Tibial artery (tissue), 4 donors: Measurements from ENCODE around the gene ALMS1.

ENCODE experiments used
- DNase-seq, 2 donors: peaks; one replicate each; pipeline ENCODE4 v3.0.0-alpha.2; 2019
- H3K27ac ChIP-seq, 2 donors: fragments of 200-600 bp; sonication (generic) in 1 of 2; 1 replicate in 1 of 2; 2 replicates in 1 of 2; pipeline ENCODE4 v1.5.1; 2018 to 2019; ENCODE audit warnings: mild to moderate bottlenecking in 1 of 2
- H3K27me3 ChIP-seq, 2 donors: fragments of 200-600 bp; sonication (generic) in 1 of 2; one replicate each; pipeline versions ENCODE4 v1.5.1 to v1.6.0; 2016 to 2019
- H3K36me3 ChIP-seq, 3 donors: fragments of 200-600 bp; sonication (generic) in 2 of 3; one replicate each; pipeline ENCODE4 v1.5.1; 2016 to 2019; ENCODE audit warnings: mild to moderate bottlenecking in 2 of 3
- H3K4me1 ChIP-seq, 4 donors: fragments of 200-600 bp; sonication (generic) in 2 of 4; 1 replicate in 3 of 4; 2 replicates in 1 of 4; pipeline ENCODE4 v1.5.1; 2016 to 2019
- H3K4me3 ChIP-seq, 2 donors: fragments of 200-600 bp; sonication (generic) in 1 of 2; 1 replicate in 1 of 2; 2 replicates in 1 of 2; pipeline ENCODE4 v1.5.1; 2018 to 2019; ENCODE audit warnings: mild to moderate bottlenecking in 2 of 2
- H3K9me3 ChIP-seq, 3 donors: fragments of 200-600 bp; sonication (generic) in 1 of 3; one replicate each; pipeline ENCODE4 v1.5.1; 2016 to 2019
- CTCF ChIP-seq, 2 experiments: fragments of 200-600 bp in 1 of 2; fragments of 450-650 bp in 1 of 2; IDR thresholded peaks; one replicate each; pipeline ENCODE4 v1.5.1; 2017 to 2019; ENCODE audit warnings: antibody characterized with exemption in 2 of 2, mild to moderate bottlenecking in 1 of 2, moderate library complexity in 1 of 2
- intact Hi-C: fragments of 100-400 bp; cut with DNase I; formaldehyde crosslinking; loops from one replicate; pipeline ENCODE4 v1.15.0; 2023; ENCODE audit warnings: low total_unique reads

ALMS1 gene

DNA sequence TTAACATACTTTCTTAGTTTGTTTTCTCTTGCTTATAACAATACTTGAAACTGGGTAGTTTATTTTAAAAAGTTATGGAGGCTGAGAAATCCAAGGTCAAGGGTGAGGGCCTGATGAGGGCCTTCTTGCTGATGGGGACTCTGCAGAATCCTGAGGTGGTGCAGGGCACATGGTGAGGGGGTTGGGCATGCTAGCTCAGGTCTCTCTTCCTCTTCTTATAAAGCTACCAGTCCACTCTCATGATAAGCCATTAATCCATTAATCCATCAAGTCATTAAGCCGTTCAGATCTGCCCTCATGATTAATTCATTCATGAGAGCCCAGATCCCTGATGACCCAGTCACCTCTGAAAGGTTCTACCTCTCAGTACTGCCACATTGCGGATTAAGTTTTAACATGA lies 21.4 kb downstream of the ALMS1 start:
- Histone ChIP-seq H3K4me1 (peaks cover 0 to 13% (median 3%) of the 10 kb centered on the region in 4 donors), H3K27me3 (no peaks in the 10 kb centered on the region), H3K4me3 (no peak overlapping the region), H3K36me3 (peaks cover 0 to 6% (median 0%) of the 10 kb centered on the region in 3 donors), H3K9me3 (peaks cover 0 to 21% (median 0%) of the 10 kb centered on the region in 3 donors), H3K27ac (no peak overlapping the region)
- DNase-seq, result no peak
- intact Hi-C loops, result no loop called here
- TF ChIP-seq CTCF (IDR thresholded peaks at IDR 0.05), result no peak

GRCh38 chr2:73408198-73408597 lies 22.6 kb downstream of the ALMS1 start:
- peaks cover 0 to 17% (median 0%) of the 10 kb centered on the region in 3 donors for H3K9me3 ChIP-seq
- no peak for DNase-seq
- peaks cover 0 to 6% (median 0%) of the 10 kb centered on the region in 3 donors for H3K36me3 ChIP-seq
- H3K27me3 ChIP-seq, result no peaks in the 10 kb centered on the region
- TF ChIP-seq CTCF (IDR thresholded peaks at IDR 0.05), result no peak
- peaks cover 0 to under 1% (median 0%) of the 10 kb centered on the region in 4 donors for H3K4me1 ChIP-seq
- H3K4me3 ChIP-seq, result no peak overlapping the region
- H3K27ac ChIP-seq, result no peak overlapping the region
- intact Hi-C loops, result no loop called here

DNA sequence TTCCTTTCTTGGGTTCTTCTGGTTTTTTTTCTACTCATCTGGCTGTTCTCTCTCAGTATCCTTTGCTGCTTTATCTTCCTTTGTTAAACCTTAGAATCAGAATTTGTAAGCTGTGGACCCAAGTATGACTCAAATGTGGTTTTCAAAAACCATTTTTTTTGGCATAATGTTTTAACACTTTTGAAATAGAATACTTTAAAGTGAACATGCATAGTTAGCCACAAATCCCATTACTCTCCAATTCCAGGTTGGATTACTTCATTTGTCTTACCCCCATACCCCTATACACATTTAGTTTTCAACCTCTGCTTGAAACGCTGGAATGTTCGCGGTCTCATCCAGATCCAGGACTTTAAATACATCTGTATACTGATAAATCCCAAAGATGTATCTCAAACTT lies 29.1 kb downstream of the ALMS1 start:
- intact Hi-C loops, result no loop called here
- peaks cover 0 to 4% (median 0%) of the 10 kb centered on the region in 3 donors for H3K36me3 ChIP-seq
- H3K4me1 ChIP-seq, result peaks cover 0 to 20% (median 10%) of the 10 kb centered on the region in 4 donors
- no peaks in the 10 kb centered on the region for H3K27me3 ChIP-seq
- H3K4me3 ChIP-seq, result no peak overlapping the region
- no peaks in the 10 kb centered on the region for H3K9me3 ChIP-seq
- H3K27ac ChIP-seq, result no peak overlapping the region
- TF ChIP-seq CTCF (IDR thresholded peaks at IDR 0.05), result no peak
- DNase-seq, result no peak

- H3K27me3 ChIP-seq, result no peaks in the 10 kb centered on the region
- no peak for DNase-seq
- no peak overlapping the region for H3K27ac ChIP-seq
- H3K4me3 ChIP-seq, result no peak overlapping the region
- no peak for TF ChIP-seq CTCF (IDR thresholded peaks at IDR 0.05)
- no peaks in the 10 kb centered on the region for H3K9me3 ChIP-seq
- intact Hi-C loops, result no loop called here
- H3K36me3 ChIP-seq, result no peaks in the 10 kb centered on the region
- H3K4me1 ChIP-seq, result peaks cover 0 to 24% (median 10%) of the 10 kb centered on the region in 4 donors
Measured at GRCh38 chr2:73415906-73416305, 30.3 kb downstream of the ALMS1 start.

DNA sequence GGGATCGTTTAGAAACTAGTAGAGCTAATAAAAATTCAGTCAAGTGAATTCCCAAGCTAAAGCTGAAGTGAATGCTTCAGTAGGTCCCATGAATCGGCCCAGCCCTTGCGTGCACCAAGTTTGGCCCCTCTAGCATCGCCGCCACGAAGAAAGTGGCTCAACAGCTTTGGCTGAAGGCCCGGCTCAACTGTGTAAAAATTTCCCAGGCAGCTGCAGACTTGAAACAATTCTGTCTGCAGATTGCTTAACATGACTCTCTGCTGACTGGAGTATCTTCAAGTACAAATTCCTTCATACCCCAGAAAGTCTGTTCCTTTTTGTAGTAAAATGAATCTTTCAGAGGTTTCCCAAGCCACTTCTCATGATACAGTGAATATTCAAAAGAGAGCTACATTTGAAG lies 32.7 kb downstream of the ALMS1 start:
- no peaks in the 10 kb centered on the region for H3K27me3 ChIP-seq
- peak overlapping the region; percentile 19 to 55 for H3K27ac ChIP-seq
- no peak for TF ChIP-seq CTCF (IDR thresholded peaks at IDR 0.05)
- peaks cover 0 to 24% (median 10%) of the 10 kb centered on the region in 4 donors for H3K4me1 ChIP-seq
- intact Hi-C loops, result no loop called here
- no peaks in the 10 kb centered on the region for H3K9me3 ChIP-seq
- DNase-seq, result peak; percentile 70 to 86
- H3K36me3 ChIP-seq, result no peaks in the 10 kb centered on the region
- H3K4me3 ChIP-seq, result no peak overlapping the region

DNA sequence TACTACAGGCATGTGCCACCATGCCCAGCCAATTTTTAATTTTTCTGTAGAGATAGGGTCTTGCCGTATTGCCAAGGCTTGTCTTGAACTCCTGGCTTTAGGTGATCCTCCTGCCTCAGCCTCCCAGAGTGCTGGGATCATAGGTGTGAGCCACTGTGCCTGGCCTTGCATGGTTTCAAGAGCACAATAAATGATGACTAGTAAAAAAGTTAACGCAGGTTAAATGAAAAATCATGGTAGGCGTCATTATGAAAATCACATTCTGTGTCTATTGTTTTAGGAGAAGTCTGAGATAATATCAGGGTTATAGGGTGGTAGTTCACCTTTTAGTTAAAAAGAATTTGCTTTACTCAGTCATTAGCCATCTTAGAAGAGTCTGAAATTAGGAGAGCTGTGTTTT lies 38.3 kb downstream of the ALMS1 start:
- TF ChIP-seq CTCF (IDR thresholded peaks at IDR 0.05), result no peak
- no peak overlapping the region for H3K27ac ChIP-seq
- H3K9me3 ChIP-seq, result no peaks in the 10 kb centered on the region
- peaks cover 0 to 12% (median 4%) of the 10 kb centered on the region in 4 donors for H3K4me1 ChIP-seq
- DNase-seq, result no peak
- intact Hi-C loops, result no loop called here
- H3K36me3 ChIP-seq, result peaks cover 0 to 25% (median 20%) of the 10 kb centered on the region in 3 donors
- H3K4me3 ChIP-seq, result no peak overlapping the region
- no peaks in the 10 kb centered on the region for H3K27me3 ChIP-seq
